SIG-M5 treated with dmso at 0.1 percent for 504 hours (cell line): ENCODE results near the gene MYLK3.
"Not testable (repeated sequence)": the region's sequence is repeated elsewhere in the genome, so short reads cannot be mapped to it uniquely, and the experiment has no call there.

ENCODE experiments used
- DNase-seq: peaks from one replicate; lab custom pipeline; 2025; ENCODE audit not compliant: unreplicated experiment; lab: John Stamatoyannopoulos, UW

Gene MYLK3

GRCh38 chr16:46747777-46748651 is at the start of gene MYLK3:
Gene MYLK3, minus strand, starts transcription at chr16:46748344. Its CDS starts 151 bp downstream, at chr16:46748193.
- DNase-seq = no peak

- no peak for DNase-seq
Measured at GRCh38 chr16:46797501-46797900, 49.4 kb upstream of the MYLK3 start.

GRCh38 chr16:46796764-46797269 is 48.7 kb upstream of the MYLK3 start:
- no peak for DNase-seq

- DNase-seq = no peak
Measured at GRCh38 chr16:46793841-46794240, 45.7 kb upstream of the MYLK3 start.

- no peak for DNase-seq
Measured at GRCh38 chr16:46790599-46791270, 42.6 kb upstream of the MYLK3 start.

GRCh38 chr16:46789499-46790414 is 41.6 kb upstream of the MYLK3 start:
- peak; percentile 63 for DNase-seq

- no peak for DNase-seq
Measured at GRCh38 chr16:46788891-46789474, 40.8 kb upstream of the MYLK3 start.

GRCh38 chr16:46787909-46788308 is 39.8 kb upstream of the MYLK3 start:
- peak; percentile 73 for DNase-seq

- no peak for DNase-seq
Measured at GRCh38 chr16:46785076-46785845, 37.1 kb upstream of the MYLK3 start.

- not testable (repeated sequence) for DNase-seq
Measured at GRCh38 chr16:46784569-46784968, 36.4 kb upstream of the MYLK3 start.

- DNase-seq = no peak
Measured at GRCh38 chr16:46783800-46784199, 35.7 kb upstream of the MYLK3 start.

- no peak for DNase-seq
Measured at GRCh38 chr16:46782320-46782719, 34.2 kb upstream of the MYLK3 start.

- DNase-seq = no peak
Measured at GRCh38 chr16:46777804-46778203, 29.7 kb upstream of the MYLK3 start.

GRCh38 chr16:46775214-46775613 is 27.1 kb upstream of the MYLK3 start:
- DNase-seq = no peak

- no peak for DNase-seq
Measured at GRCh38 chr16:46774743-46775177, 26.6 kb upstream of the MYLK3 start.

- no peak for DNase-seq
Measured at GRCh38 chr16:46772463-46772862, 24.3 kb upstream of the MYLK3 start.

GRCh38 chr16:46768809-46769208 is 20.7 kb upstream of the MYLK3 start:
- no peak for DNase-seq

GRCh38 chr16:46765050-46765449 is 16.9 kb upstream of the MYLK3 start:
- DNase-seq = no peak

GRCh38 chr16:46763147-46763546 is 15.0 kb upstream of the MYLK3 start:
- no peak for DNase-seq

- DNase-seq = no peak
Measured at GRCh38 chr16:46762583-46762982, 14.4 kb upstream of the MYLK3 start.
